IMR-90 (cell line): ENCODE results near the gene PTPN11. TPM values are rescaled to one million over a fixed set of nuclear protein-coding genes. Genes with fewer than 3 reads are reported as not detected.

Experiments
- ATAC-seq: fragments of 200-7000 bp; cut with Tn5 transposase; 2 replicates; pipeline ENCODE4 v1.9.1; 2020; ENCODE audit warnings: low read depth, mild to moderate bottlenecking, moderate library complexity
- BruUV-seq: library from RNA; stranded (reverse); fragments of 400-500 nt; replicated peaks from 2 replicates; lab custom pipeline; 2021; lab: Mats Ljungman, UMichigan
- CTCF ChIA-PET: fragments of 300-600 bp; formaldehyde crosslinking; extraction: SDS; loops from one replicate; lab custom pipeline; 2021; ENCODE audit warnings: antibody characterized with exemption; lab: Yijun Ruan, JAX
- POLR2A ChIA-PET: fragments of 300-600 bp; sonication (Branson Sonifier 250); formaldehyde crosslinking; loops from one replicate; lab custom pipeline; 2022; ENCODE audit warnings: antibody characterized with exemption; ENCODE audit not compliant: unreplicated experiment; lab: Charles Lee
- DNase-seq: peaks from one replicate; pipeline ENCODE4 v3.0.0; 2013
- H2AFZ ChIP-seq: replicated peaks from 2 replicates; pipeline ENCODE3; 2013; ENCODE audit warnings: low read length, mild to moderate bottlenecking; ENCODE audit not compliant: poor library complexity
- H2AK5ac ChIP-seq: 2 replicates; pipeline ENCODE4 v1.6.1; 2013; ENCODE audit warnings: low read depth, low read length, inconsistent platforms
- H2AK9ac ChIP-seq: replicated peaks from 2 replicates; pipeline ENCODE3; 2013; ENCODE audit warnings: mild to moderate bottlenecking, low read depth, low read length, moderate library complexity; ENCODE audit not compliant: poor library complexity
- H2BK120ac ChIP-seq: 2 replicates; pipeline ENCODE4 v1.6.1; 2013; ENCODE audit warnings: low read depth, low read length, inconsistent platforms
- H2BK15ac ChIP-seq: 3 replicates; pipeline ENCODE4 v1.6.1; 2013; ENCODE audit warnings: low read depth, low read length, inconsistent platforms
- H2BK20ac ChIP-seq: 2 replicates; pipeline ENCODE4 v1.6.1; 2013; ENCODE audit warnings: low read depth, mild to moderate bottlenecking, inconsistent platforms, low read length, moderate library complexity
- H2BK5ac ChIP-seq: 2 replicates; pipeline ENCODE4 v1.6.1; 2013; ENCODE audit warnings: mild to moderate bottlenecking, low read depth, low read length, inconsistent platforms; ENCODE audit not compliant: poor library complexity, severe bottlenecking
- H3K14ac ChIP-seq: replicated peaks from 2 replicates; pipeline ENCODE4 v1.6.1; 2013; ENCODE audit warnings: low read depth, low read length, inconsistent platforms
- H3K18ac ChIP-seq: 2 replicates; pipeline ENCODE4 v1.6.1; 2013; ENCODE audit warnings: low read depth, low read length, control low read depth
- H3K23ac ChIP-seq: 2 replicates; pipeline ENCODE4 v1.6.1; 2013; ENCODE audit warnings: low read depth, low read length, inconsistent platforms
- H3K27ac ChIP-seq: 2 replicates; pipeline ENCODE4 v1.5.1; 2013; ENCODE audit warnings: mild to moderate bottlenecking, control low read depth, low read length; ENCODE audit not compliant: insufficient read depth
- H3K27me3 ChIP-seq: 2 replicates; pipeline ENCODE4 v1.6.1; 2013; ENCODE audit warnings: low read length; ENCODE audit not compliant: control insufficient read depth, insufficient read depth
- H3K36me3 ChIP-seq: 2 replicates; pipeline ENCODE4 v1.6.1; 2013; ENCODE audit warnings: low read length, mixed read lengths; ENCODE audit not compliant: control insufficient read depth, insufficient read depth
- H3K4ac ChIP-seq: 2 replicates; pipeline ENCODE4 v1.6.1; 2013; ENCODE audit warnings: low read depth, low read length, inconsistent platforms
- H3K4me1 ChIP-seq: 2 replicates; pipeline ENCODE4 v1.6.1; 2013; ENCODE audit warnings: low read length, mixed read lengths; ENCODE audit not compliant: control insufficient read depth, insufficient read depth
- H3K4me2 ChIP-seq: 2 replicates; pipeline ENCODE4 v1.6.1; 2013; ENCODE audit warnings: low read depth, mild to moderate bottlenecking, control low read depth, low read length, moderate library complexity
- H3K4me3 ChIP-seq: 2 replicates; pipeline ENCODE4 v1.5.1; 2013; ENCODE audit warnings: low read depth, mild to moderate bottlenecking, control low read depth, low read length, moderate library complexity; ENCODE audit not compliant: insufficient read depth
- H3K56ac ChIP-seq: 2 replicates; pipeline ENCODE4 v1.6.1; 2013; ENCODE audit warnings: low read length, inconsistent platforms; ENCODE audit not compliant: insufficient read depth; ENCODE audit errors: extremely low read depth
- H3K79me1 ChIP-seq, 2 experiments: 2 replicates each; pipeline ENCODE4 v1.6.1; 2013; ENCODE audit warnings: low read length in 2 of 2, inconsistent platforms in 1 of 2, low read depth in 1 of 2
- H3K9ac ChIP-seq: 2 replicates; pipeline ENCODE4 v1.6.1; 2013; ENCODE audit warnings: low read depth, low read length, control low read depth
- H3K9me1 ChIP-seq: 2 replicates; pipeline ENCODE4 v1.6.1; 2013; ENCODE audit warnings: low read length, inconsistent platforms; ENCODE audit not compliant: insufficient read depth
- H3K9me3 ChIP-seq: 2 replicates; pipeline ENCODE4 v1.6.1; 2013; ENCODE audit warnings: low read length; ENCODE audit not compliant: control insufficient read depth, insufficient read depth
- H4K20me1 ChIP-seq: 2 replicates; pipeline ENCODE4 v1.6.1; 2013; ENCODE audit warnings: low read length, inconsistent platforms; ENCODE audit not compliant: insufficient read depth
- H4K5ac ChIP-seq: 2 replicates; pipeline ENCODE4 v1.6.1; 2013; ENCODE audit warnings: mild to moderate bottlenecking, low read depth, low read length, control low read depth
- H4K8ac ChIP-seq, 2 experiments: 2 replicates each; pipeline ENCODE4 v1.6.1; 2013; ENCODE audit warnings: low read depth in 2 of 2, low read length in 2 of 2, control low read depth in 1 of 2, inconsistent platforms in 1 of 2
- H4K91ac ChIP-seq: 2 replicates; pipeline ENCODE4 v1.6.1; 2013; ENCODE audit warnings: low read depth, low read length, inconsistent platforms; ENCODE audit not compliant: insufficient read depth
- BHLHE40 ChIP-seq: fragments of 150-350 bp; IDR thresholded peaks from 2 replicates; pipeline ENCODE4 v1.6.1; 2016; ENCODE audit warnings: mild to moderate bottlenecking, low read depth, low read length
- CHD1 ChIP-seq: IDR thresholded peaks from 2 replicates; pipeline ENCODE4 v1.6.1; 2012; ENCODE audit warnings: low read depth, low read length, improper control_type of control experiment
- CTCF ChIP-seq: conservative IDR thresholded peaks from 2 replicates; pipeline ENCODE4 v1.5.1; 2012; ENCODE audit warnings: mild to moderate bottlenecking, low read depth, low read length, improper control_type of control experiment
- ELK1 ChIP-seq: fragments of 150-350 bp; IDR thresholded peaks from 2 replicates; pipeline ENCODE4 v1.6.1; 2016; ENCODE audit warnings: low read depth, mild to moderate bottlenecking, low read length, moderate library complexity, borderline replicate concordance
- FOS ChIP-seq: fragments of 150-350 bp; IDR thresholded peaks from 2 replicates; pipeline ENCODE4 v1.6.1; 2016; ENCODE audit warnings: low read depth, low read length
- MAZ ChIP-seq: IDR thresholded peaks from 2 replicates; pipeline ENCODE4 v1.6.1; 2012; ENCODE audit warnings: low read depth, mild to moderate bottlenecking, low read length, improper control_type of control experiment, moderate library complexity, borderline replicate concordance
- RAD21 ChIP-seq: IDR thresholded peaks from 2 replicates; pipeline ENCODE4 v1.6.1; 2012; ENCODE audit warnings: low read length, improper control_type of control experiment
- RFX5 ChIP-seq: IDR thresholded peaks from 2 replicates; pipeline ENCODE4 v1.8.0; 2012; ENCODE audit warnings: low read depth, mild to moderate bottlenecking, low read length, moderate library complexity
- SMC3 ChIP-seq: fragments of 150-350 bp; IDR thresholded peaks from 2 replicates; pipeline ENCODE4 v1.6.1; 2016; ENCODE audit warnings: low read depth, mild to moderate bottlenecking, antibody characterized with exemption, low read length, moderate library complexity
- WGBS, 2 experiments: methylation state at CpG; one replicate each; pipeline versions ENCODE4 v1.1.5 to v1.1.7; 2013; ENCODE audit warnings: missing lambda C conversion rate in 2 of 2; ENCODE audit not compliant: insufficient read length in 1 of 2; ENCODE audit errors: extremely low coverage in 2 of 2; 5-methylcytosine and 5-hydroxymethylcytosine counted together
- dilution Hi-C: fragments of 300-500 bp; cut with HindIII; formaldehyde crosslinking; loops from one replicate; pipeline ENCODE4 v1.14.3; 2018; ENCODE audit warnings: low sequenced_read_pairs; ENCODE audit not compliant: unreplicated experiment
- in situ Hi-C: fragments of 300-500 bp; cut with MboI; formaldehyde crosslinking; loops from 3 replicates; pipeline ENCODE4 v1.14.3; 2019; ENCODE audit warnings: low sequenced_read_pairs, inconsistent platforms, mixed read lengths
- intact Hi-C: fragments of 100-400 bp; cut with micrococcal nuclease; formaldehyde crosslinking; loops from 2 replicates; pipeline ENCODE4 v1.10.0; 2022
- polyA plus RNA-seq, 3 experiments: library from polyadenylated mRNA; depleted of rRNA; stranded (reverse); fragments of >200 nt; gene quantifications; 2 replicates each; pipeline ENCODE4 v1.2.3, GENCODE V29; 2012; ENCODE audit warnings: low replicate concordance in 1 of 3
- total RNA-seq: library from RNA; depleted of rRNA; stranded (reverse); fragments of >200 nt; gene quantifications from 2 replicates; pipeline ENCODE4 v1.2.3, GENCODE V29; 2012

PTPN11 gene
- total and polyA plus RNA-seq, 2 of the 4 experiments (the other 2 are of a cell fraction): 52.9 to 135 TPM

- no peak overlapping the region for H2AK5ac ChIP-seq
- peaks cover 36% of the 10 kb centered on the region for H3K36me3 ChIP-seq
- ATAC-seq (no peak), DNase-seq (no peak)
- WGBS, 2 experiments: no CpG with 5 or more reads among the region's 4 CpGs
- H2BK120ac ChIP-seq: no peak overlapping the region
- in situ Hi-C loops: no loop called here
- no peaks in the 10 kb centered on the region for H3K27me3 ChIP-seq
- H3K9me3 ChIP-seq: no peaks in the 10 kb centered on the region
- no peak overlapping the region for H4K5ac ChIP-seq
- no peak overlapping the region for H4K91ac ChIP-seq
- dilution Hi-C loops: no loop called here
- no peak overlapping the region for H2AFZ ChIP-seq
- H3K4me2 ChIP-seq: no peak overlapping the region
- H4K8ac ChIP-seq: no peak overlapping the region
- no peak overlapping the region for H3K23ac ChIP-seq
- no TSS peak for BruUV-seq
- H4K20me1 ChIP-seq: 0 out of 2 replicates have a peak, but pooled peaks cover 3% of the 10 kb centered on the region
- H3K4ac ChIP-seq: no peak overlapping the region
- no peak overlapping the region for H2BK15ac ChIP-seq
- no peak overlapping the region for H3K18ac ChIP-seq
- no peak overlapping the region for H2BK20ac ChIP-seq
- no peaks in the 10 kb centered on the region for H3K4me1 ChIP-seq
- H3K9me1 ChIP-seq: no peaks in the 10 kb centered on the region
- H3K56ac ChIP-seq: no peak overlapping the region
- CTCF ChIA-PET: no interaction called here
- no peak overlapping the region for H3K27ac ChIP-seq
- H3K4me3 ChIP-seq: no peak overlapping the region
- POLR2A ChIA-PET: no interaction called here
- H3K14ac ChIP-seq: no peak overlapping the region
- H2BK5ac ChIP-seq: no peak overlapping the region
- intact Hi-C loops: no loop called here
- no peak for TF ChIP-seq SMC3
- TF ChIP-seq MAZ: no peak
- TF ChIP-seq RFX5: no peak
- TF ChIP-seq CHD1: no peak
- TF ChIP-seq CTCF: no peak
- TF ChIP-seq FOS: no peak
- no peak for TF ChIP-seq BHLHE40
- no peak for TF ChIP-seq RAD21
- TF ChIP-seq ELK1: no peak
- no peak overlapping the region for H3K9ac ChIP-seq
- no peak overlapping the region for H2AK9ac ChIP-seq
- peaks cover 8 to 11% of the 10 kb centered on the region in 2 experiments for H3K79me1 ChIP-seq
Measured at GRCh38 chr12:112458330-112458729, 39.6 kb downstream of the PTPN11 start.
